ENCODE results near the gene CCIN. TPM values are rescaled to one million over a fixed set of nuclear protein-coding genes. Genes with fewer than 3 reads are reported as not detected.
"Not testable (repeated sequence)": the region's sequence is repeated elsewhere in the genome, so short reads cannot be mapped to it uniquely, and the experiment has no call there.

CCIN gene
- total RNA-seq, 1 experiment from 2014 or later = 0.20 TPM

DNA sequence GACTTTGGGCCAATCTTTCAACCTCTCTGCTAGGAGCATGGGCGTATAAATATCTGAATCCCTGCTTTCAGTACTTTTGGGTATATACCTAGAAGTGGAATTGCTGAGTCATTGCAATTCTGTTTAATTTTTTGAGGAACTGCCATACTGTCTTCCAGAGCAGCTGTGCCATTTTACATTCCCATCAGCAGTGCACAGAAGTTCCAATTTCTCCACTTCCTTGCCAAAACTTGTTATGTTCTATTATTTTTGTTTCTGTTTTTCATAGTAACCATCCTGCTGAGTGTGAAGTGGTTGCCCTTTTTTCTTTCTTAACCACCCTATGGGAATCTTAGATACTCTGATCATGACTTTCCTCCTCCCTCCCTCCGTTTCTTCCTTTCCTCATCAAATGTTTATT is 11.1 kb upstream of the CCIN start:
- Histone ChIP-seq H4K20me1 (ENCODE audit: insufficient read depth) (no peaks in the 10 kb centered on the region), H3K36me3 (ENCODE audit: control insufficient read depth in 1 of 2, insufficient read depth in 2 of 2, low read length in 2 of 2) (no peaks in the 10 kb centered on the region), H3K9ac (ENCODE audit: low read length) (no peak overlapping the region), H3K9me2 (ENCODE audit: insufficient read depth) (no peaks in the 10 kb centered on the region), H3K27ac (ENCODE audit: low read depth, low read length) (no peak overlapping the region), H3K79me2 (ENCODE audit: insufficient read depth, low read length) (no peaks in the 10 kb centered on the region), H3K4me3 (replicated peaks in 1 of 2; ENCODE audit: low read depth in 1 of 2, low read length in 2 of 2) (no peak overlapping the region), H3K4me1 (ENCODE audit: control insufficient read depth in 1 of 2, insufficient read depth in 2 of 2, low read length in 2 of 2) (peaks cover 0 to 15% of the 10 kb centered on the region in 2 experiments; a peak in 1 of 4 replicates), H3K27me3 (ENCODE audit: insufficient read depth, low read length) (no peaks in the 10 kb centered on the region), H3K4me2 (ENCODE audit: low read length) (no peak overlapping the region), H2AFZ (ENCODE audit: low read depth, low read length, poor library complexity, severe bottlenecking) (no peak overlapping the region), H3K9me3 (ENCODE audit: control insufficient read depth in 1 of 2, insufficient read depth in 1 of 2, low read depth in 1 of 2, low read length in 2 of 2) (no peaks in the 10 kb centered on the region; a peak in 1 of 4 replicates)
- CTCF ChIA-PET = no interaction called here
- ATAC-seq (no peak), DNase-seq (ENCODE audit: low read depth, low spot score) (no peak)
- intact Hi-C loops (cut with micrococcal nuclease) = no loop called here
- TF ChIP-seq, protein P1, sequence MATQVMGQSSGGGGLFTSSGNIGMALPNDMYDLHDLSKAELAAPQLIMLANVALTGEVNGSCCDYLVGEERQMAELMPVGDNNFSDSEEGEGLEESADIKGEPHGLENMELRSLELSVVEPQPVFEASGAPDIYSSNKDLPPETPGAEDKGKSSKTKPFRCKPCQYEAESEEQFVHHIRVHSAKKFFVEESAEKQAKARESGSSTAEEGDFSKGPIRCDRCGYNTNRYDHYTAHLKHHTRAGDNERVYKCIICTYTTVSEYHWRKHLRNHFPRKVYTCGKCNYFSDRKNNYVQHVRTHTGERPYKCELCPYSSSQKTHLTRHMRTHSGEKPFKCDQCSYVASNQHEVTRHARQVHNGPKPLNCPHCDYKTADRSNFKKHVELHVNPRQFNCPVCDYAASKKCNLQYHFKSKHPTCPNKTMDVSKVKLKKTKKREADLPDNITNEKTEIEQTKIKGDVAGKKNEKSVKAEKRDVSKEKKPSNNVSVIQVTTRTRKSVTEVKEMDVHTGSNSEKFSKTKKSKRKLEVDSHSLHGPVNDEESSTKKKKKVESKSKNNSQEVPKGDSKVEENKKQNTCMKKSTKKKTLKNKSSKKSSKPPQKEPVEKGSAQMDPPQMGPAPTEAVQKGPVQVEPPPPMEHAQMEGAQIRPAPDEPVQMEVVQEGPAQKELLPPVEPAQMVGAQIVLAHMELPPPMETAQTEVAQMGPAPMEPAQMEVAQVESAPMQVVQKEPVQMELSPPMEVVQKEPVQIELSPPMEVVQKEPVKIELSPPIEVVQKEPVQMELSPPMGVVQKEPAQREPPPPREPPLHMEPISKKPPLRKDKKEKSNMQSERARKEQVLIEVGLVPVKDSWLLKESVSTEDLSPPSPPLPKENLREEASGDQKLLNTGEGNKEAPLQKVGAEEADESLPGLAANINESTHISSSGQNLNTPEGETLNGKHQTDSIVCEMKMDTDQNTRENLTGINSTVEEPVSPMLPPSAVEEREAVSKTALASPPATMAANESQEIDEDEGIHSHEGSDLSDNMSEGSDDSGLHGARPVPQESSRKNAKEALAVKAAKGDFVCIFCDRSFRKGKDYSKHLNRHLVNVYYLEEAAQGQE (IDR thresholded peaks at IDR 0.05; ENCODE audit: low read depth) = no peak
- RAD21 ChIA-PET (ENCODE audit: low non-redundant PET in 1 of 2, low total read pairs in 2 of 2, uncharacterized antibody in 2 of 2, unreplicated experiment in 2 of 2) = no interaction called here
- no TSS peak for BruUV-seq (replicated peaks)
- POLR2A ChIA-PET = no interaction called here

DNA sequence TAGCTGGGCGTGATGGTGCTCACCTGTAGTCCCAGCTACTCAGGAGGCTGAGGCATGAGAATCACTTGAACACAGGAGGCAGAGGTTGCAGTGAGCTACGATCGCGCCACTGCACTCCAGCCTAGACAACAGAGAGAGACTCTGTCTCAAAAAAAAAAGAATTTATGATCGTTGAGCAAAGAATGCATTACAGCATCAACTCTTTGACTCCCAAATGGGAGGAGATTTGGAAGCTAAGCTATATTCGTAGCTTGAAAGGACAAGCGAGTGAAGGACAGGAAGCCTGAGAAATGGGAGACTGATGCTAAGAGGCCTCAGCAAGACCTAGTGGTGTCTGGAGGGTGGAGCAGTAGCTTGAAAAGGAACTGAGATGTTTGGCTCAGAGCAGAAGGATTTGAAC is 10.3 kb upstream of the CCIN start:
- H3K9me2 ChIP-seq (ENCODE audit: insufficient read depth) = no peaks in the 10 kb centered on the region
- no peak for TF ChIP-seq POLR2A (IDR thresholded peaks at IDR 0.05; ENCODE audit: borderline replicate concordance, extremely low read depth, insufficient read depth, insufficient read length)
- TF ChIP-seq EZH2phosphoT487 (IDR thresholded peaks at IDR 0.05; ENCODE audit: borderline replicate concordance) = no peak
- no peak for TF ChIP-seq EZH2 (IDR thresholded peaks at IDR 0.05)
- no peak for TF ChIP-seq SRF (IDR thresholded peaks at IDR 0.05; ENCODE audit: low read depth)
- TF ChIP-seq FOSL1 (IDR thresholded peaks at IDR 0.05; ENCODE audit: low read depth) = no peak
- TF ChIP-seq, protein P2, sequence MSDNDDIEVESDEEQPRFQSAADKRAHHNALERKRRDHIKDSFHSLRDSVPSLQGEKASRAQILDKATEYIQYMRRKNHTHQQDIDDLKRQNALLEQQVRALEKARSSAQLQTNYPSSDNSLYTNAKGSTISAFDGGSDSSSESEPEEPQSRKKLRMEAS (IDR thresholded peaks at IDR 0.05) = no peak
- no peak for TF ChIP-seq EGR1 (IDR thresholded peaks at IDR 0.05; ENCODE audit: low read depth)
- no peak for TF ChIP-seq CBX3 (IDR thresholded peaks at IDR 0.05; ENCODE audit: low read depth)
- TF ChIP-seq SIN3A (IDR thresholded peaks at IDR 0.05; ENCODE audit: low read depth) = no peak
- no peak for TF ChIP-seq ZNF274 (IDR thresholded peaks at IDR 0.05; ENCODE audit: low read depth, low read length)
- ChIA-PET CTCF (no interaction called here), RAD21 (ENCODE audit: low non-redundant PET in 1 of 2, low total read pairs in 2 of 2, uncharacterized antibody in 2 of 2, unreplicated experiment in 2 of 2) (no interaction called here), POLR2A (no interaction called here)
- no peaks in the 10 kb centered on the region for H3K36me3 ChIP-seq (ENCODE audit: control insufficient read depth in 1 of 2, insufficient read depth in 2 of 2, low read length in 2 of 2)
- BruUV-seq (replicated peaks) = no TSS peak
- no peak overlapping the region for H3K4me2 ChIP-seq (ENCODE audit: low read length)
- H3K27ac ChIP-seq (ENCODE audit: low read depth, low read length) = no peak overlapping the region
- H3K9ac ChIP-seq (ENCODE audit: low read length) = no peak overlapping the region
- ATAC-seq (no peak), DNase-seq (ENCODE audit: low read depth, low spot score) (no peak)
- H3K9me3 ChIP-seq (ENCODE audit: control insufficient read depth in 1 of 2, insufficient read depth in 1 of 2, low read depth in 1 of 2, low read length in 2 of 2) = no peaks in the 10 kb centered on the region; a peak in 1 of 4 replicates
- H4K20me1 ChIP-seq (ENCODE audit: insufficient read depth) = no peaks in the 10 kb centered on the region
- intact Hi-C loops (cut with micrococcal nuclease) = no loop called here
- peaks cover 0 to 15% of the 10 kb centered on the region in 2 experiments; a peak in 1 of 4 replicates for H3K4me1 ChIP-seq (ENCODE audit: control insufficient read depth in 1 of 2, insufficient read depth in 2 of 2, low read length in 2 of 2)
- no peaks in the 10 kb centered on the region for H3K27me3 ChIP-seq (ENCODE audit: insufficient read depth, low read length)
- H3K79me2 ChIP-seq (ENCODE audit: insufficient read depth, low read length) = no peaks in the 10 kb centered on the region
- no peak overlapping the region for H2AFZ ChIP-seq (ENCODE audit: low read depth, low read length, poor library complexity, severe bottlenecking)
- H3K4me3 ChIP-seq (replicated peaks in 1 of 2; ENCODE audit: low read depth in 1 of 2, low read length in 2 of 2) = no peak overlapping the region

DNA sequence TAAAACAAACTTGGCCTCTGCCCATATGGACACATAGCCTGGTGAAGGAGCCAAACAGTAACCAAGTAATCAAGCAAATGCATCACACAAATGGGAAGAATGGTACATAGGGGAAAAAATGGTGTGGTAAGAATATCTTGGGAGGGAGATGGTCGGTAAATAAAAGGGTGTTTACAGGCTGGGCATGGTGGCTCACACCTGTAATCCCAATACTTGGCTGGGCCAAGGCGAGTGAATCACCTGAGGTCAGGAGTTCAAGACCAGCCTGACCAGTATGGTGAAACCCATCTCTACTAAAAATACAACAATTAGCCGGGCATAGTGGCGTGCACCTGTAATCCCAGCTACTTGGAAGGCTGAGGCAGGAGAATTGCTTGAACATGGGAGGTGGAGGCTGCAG is 9.7 kb upstream of the CCIN start:
- H3K9me3 ChIP-seq (ENCODE audit: control insufficient read depth in 1 of 2, insufficient read depth in 1 of 2, low read depth in 1 of 2, low read length in 2 of 2); RAD21 ChIA-PET (ENCODE audit: low non-redundant PET in 1 of 2, low total read pairs in 2 of 2, uncharacterized antibody in 2 of 2, unreplicated experiment in 2 of 2); H3K79me2 ChIP-seq (ENCODE audit: insufficient read depth, low read length); H3K27ac ChIP-seq (ENCODE audit: low read depth, low read length); CTCF ChIA-PET; intact Hi-C loops (cut with micrococcal nuclease); H3K9me2 ChIP-seq (ENCODE audit: insufficient read depth); H2AFZ ChIP-seq (ENCODE audit: low read depth, low read length, poor library complexity, severe bottlenecking); H3K9ac ChIP-seq (ENCODE audit: low read length); H4K20me1 ChIP-seq (ENCODE audit: insufficient read depth); POLR2A ChIA-PET; H3K27me3 ChIP-seq (ENCODE audit: insufficient read depth, low read length); BruUV-seq (replicated peaks); H3K36me3 ChIP-seq (ENCODE audit: control insufficient read depth in 1 of 2, insufficient read depth in 2 of 2, low read length in 2 of 2); DNase-seq (ENCODE audit: low read depth, low spot score); H3K4me3 ChIP-seq (replicated peaks in 1 of 2; ENCODE audit: low read depth in 1 of 2, low read length in 2 of 2); ATAC-seq: not testable (repeated sequence)
- Histone ChIP-seq H3K4me2 (ENCODE audit: low read length) (peak overlapping the region; percentile 5; the same call in 1 of the 2 replicates), H3K4me1 (ENCODE audit: control insufficient read depth in 1 of 2, insufficient read depth in 2 of 2, low read length in 2 of 2) (peaks cover 0 to 15% of the 10 kb centered on the region in 2 experiments; a peak in 1 of 4 replicates)

All from HCT116 (cell line).